ENCODE measurements around the gene SMPD3.

The SMPD3 gene

DNA sequence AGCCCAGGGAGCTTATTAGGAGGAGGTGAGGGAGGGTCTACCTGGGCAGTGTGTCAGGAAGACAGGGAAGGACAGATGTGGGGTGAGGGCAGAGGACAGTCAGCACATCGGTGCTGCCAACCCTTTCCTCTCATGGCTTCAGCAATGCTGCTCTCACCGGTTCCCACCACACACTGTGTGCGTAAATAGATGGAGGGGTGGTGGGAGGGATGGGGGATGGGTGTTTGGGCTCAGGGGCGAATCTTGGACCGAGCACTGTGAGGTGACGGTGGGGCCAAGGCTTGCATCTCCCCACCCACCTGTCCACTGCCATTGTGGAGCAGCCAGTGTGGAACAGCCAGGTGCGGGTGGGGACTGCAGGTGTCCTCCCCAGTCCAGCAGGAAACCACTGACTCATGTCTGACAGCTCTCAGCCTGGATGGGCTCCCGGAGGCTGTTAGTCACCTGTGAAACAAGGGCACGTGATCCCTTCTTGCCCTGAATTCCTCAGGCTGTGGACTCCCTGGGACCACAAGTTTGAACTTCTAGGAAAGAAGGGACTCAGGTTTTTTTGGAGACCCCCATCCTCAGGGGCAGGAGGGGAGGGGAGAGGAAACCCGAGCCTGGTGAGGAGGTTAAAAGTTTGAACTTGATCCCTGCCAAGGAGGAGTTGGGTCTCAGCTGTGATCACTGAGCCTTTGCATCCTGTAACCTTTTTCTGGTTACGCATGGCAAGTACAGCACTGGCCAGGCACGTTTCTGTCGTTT, 42.7 kb upstream of the SMPD3 start:
- H3K27ac ChIP-seq: no peak overlapping the region
- TF ChIP-seq, protein P1, sequence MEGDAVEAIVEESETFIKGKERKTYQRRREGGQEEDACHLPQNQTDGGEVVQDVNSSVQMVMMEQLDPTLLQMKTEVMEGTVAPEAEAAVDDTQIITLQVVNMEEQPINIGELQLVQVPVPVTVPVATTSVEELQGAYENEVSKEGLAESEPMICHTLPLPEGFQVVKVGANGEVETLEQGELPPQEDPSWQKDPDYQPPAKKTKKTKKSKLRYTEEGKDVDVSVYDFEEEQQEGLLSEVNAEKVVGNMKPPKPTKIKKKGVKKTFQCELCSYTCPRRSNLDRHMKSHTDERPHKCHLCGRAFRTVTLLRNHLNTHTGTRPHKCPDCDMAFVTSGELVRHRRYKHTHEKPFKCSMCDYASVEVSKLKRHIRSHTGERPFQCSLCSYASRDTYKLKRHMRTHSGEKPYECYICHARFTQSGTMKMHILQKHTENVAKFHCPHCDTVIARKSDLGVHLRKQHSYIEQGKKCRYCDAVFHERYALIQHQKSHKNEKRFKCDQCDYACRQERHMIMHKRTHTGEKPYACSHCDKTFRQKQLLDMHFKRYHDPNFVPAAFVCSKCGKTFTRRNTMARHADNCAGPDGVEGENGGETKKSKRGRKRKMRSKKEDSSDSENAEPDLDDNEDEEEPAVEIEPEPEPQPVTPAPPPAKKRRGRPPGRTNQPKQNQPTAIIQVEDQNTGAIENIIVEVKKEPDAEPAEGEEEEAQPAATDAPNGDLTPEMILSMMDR (IDR thresholded peaks at IDR 0.05): no peak

DNA sequence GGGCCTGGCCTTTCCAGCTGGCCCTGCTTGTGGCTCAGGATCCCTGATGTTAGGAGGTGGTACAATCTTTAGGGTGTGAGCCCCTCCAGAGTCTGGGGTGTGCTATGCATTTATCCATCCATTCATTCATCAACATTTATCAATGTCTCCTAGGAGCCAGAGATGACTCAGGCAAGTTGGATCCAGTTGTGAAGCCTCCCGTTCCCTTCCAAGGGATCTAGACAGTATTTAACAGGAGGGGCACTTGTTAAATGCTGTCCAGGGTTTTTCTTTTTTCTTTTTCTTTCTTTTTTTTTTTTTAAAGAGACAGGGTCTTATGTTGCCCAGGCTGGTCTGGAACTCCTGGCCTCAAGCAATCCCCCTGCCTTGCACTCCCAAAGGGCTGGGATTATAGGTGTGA, 42.0 kb upstream of the SMPD3 start:
- no peak overlapping the region for H3K27ac ChIP-seq

DNA sequence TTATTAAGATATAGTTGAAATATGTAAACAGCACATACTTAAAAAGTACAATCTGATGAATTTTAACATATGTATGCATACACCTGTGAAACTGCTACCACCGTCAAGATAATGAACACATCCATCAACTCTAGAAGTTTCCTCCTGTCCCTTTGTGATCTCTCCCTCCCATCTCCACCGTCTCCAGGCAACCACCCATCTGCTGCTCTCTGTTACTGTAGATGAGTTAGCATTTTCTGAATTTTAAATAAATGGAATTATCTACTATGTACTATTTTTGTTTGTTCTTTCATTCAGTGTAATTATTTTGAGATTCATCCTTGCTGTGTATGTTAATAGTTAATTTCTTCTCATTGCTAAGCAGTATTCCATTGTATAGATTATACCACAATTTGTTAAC, 40.2 kb upstream of the SMPD3 start:
- TF ChIP-seq, protein P1 (IDR thresholded peaks at IDR 0.05): no peak
- no peak for TF ChIP-seq ZFX (IDR thresholded peaks at IDR 0.05; ENCODE audit: borderline replicate concordance)
- no peak overlapping the region for H3K27ac ChIP-seq

More for the DNA sequence above, 42.0 kb upstream of the SMPD3 start:
- no peak for TF ChIP-seq ZFX (IDR thresholded peaks at IDR 0.05; ENCODE audit: borderline replicate concordance)
- TF ChIP-seq, protein P1 (IDR thresholded peaks at IDR 0.05): no peak

DNA sequence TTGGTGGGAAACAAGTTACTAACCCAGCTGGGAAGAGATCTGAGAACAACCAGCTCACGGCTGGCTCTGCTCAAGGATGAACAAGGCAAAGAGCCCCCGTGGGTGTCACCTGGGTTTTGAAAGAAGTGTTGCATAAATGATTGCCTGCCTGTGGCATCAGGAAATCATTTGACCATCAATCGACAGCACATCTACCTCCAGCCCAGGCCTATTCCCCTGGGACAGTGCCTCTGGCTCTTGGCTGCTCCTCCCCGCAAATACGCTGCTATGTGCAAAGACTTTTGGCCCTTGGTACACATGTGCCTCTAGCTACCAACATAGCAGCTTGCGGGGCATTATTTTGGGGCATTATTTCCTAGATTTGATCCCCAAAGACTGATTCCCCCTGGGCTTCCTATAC, 39.4 kb upstream of the SMPD3 start:
- no peak overlapping the region for H3K27ac ChIP-seq
- TF ChIP-seq, protein P1 (IDR thresholded peaks at IDR 0.05): no peak
- no peak for TF ChIP-seq ZFX (IDR thresholded peaks at IDR 0.05; ENCODE audit: borderline replicate concordance)

DNA sequence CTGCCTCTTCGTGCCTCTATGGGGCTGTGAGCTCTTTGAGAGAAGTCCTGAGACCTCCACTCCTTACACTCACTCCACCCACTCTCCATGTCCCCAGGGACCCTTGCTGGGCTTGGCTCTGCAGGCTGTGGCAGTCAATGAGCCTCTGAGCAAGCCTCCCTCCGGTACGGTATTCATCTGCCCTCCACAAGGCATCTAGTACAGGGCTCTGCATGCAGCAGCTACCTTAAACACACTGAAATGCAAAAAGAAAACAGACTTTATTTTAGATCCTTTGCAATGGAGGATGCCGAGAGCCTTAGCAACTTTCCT, 38.9 kb upstream of the SMPD3 start:
- no peak for TF ChIP-seq ZFX (IDR thresholded peaks at IDR 0.05; ENCODE audit: borderline replicate concordance)
- TF ChIP-seq, protein P1 (IDR thresholded peaks at IDR 0.05): no peak
- no peak overlapping the region for H3K27ac ChIP-seq

DNA sequence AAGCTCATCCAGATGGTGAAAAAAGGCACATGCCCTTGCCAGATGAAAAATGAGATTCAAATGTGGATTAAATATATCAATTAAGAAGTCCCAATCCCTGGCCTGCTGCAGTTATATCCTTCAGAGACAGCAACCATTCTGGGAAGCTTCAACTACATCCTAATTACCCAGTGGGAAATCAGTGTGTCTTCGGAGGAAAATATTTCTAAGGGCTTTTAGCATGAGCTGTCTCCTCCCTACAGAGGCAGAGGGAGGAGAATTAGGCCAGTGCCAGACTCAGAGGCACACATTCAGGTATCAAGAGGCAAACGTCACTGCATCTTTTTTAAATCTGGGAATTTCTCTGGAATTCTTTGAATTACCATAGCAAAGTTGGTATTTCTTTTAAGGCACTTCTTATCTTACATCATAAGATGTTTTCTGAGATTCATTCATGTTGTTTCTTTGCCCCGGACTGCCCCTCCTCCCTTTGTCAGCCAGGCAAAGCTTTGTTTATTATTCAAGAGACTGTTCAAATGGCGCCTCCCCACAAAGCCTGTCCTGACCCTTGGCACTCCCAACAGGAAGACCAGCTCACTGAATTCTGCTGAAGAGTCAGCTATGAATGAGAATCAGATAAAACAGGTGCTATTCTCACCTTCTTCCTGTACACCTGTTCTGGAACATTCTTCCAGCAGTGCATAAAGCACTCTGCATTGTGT, 38.3 kb upstream of the SMPD3 start:
- H3K27ac ChIP-seq: no peak overlapping the region
- no peak for TF ChIP-seq ZFX (IDR thresholded peaks at IDR 0.05; ENCODE audit: borderline replicate concordance)
- TF ChIP-seq, protein P1 (IDR thresholded peaks at IDR 0.05): no peak

DNA sequence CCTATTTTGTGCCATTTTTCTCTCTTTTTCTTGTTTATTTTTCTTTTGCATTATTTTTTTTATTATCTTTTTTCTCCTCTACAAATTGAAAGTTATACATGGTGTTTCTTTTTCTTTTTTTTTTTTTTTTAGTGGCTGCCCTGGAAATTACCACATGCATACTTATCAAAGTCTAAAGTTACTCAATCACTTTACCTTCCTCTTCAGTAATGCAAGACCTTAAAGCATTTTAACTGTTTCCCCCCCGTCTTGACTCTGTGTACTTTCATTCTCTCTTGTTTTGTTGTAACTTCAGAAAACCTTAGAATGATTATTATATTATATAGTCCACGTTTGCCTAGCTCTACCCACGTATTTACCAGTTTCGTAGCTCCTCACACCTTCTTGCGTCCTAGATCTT, 33.3 kb upstream of the SMPD3 start:
- no peak for TF ChIP-seq ZFX (IDR thresholded peaks at IDR 0.05; ENCODE audit: borderline replicate concordance)
- TF ChIP-seq, protein P1 (IDR thresholded peaks at IDR 0.05): no peak
- H3K27ac ChIP-seq: no peak overlapping the region

Measured in 22Rv1 (cell line).